WTC11 (cell line): ENCODE measurements around the gene TMCO1. TPM values are rescaled to one million over a fixed set of nuclear protein-coding genes. Genes with fewer than 3 reads are reported as not detected.

Source experiments
- ATAC-seq: fragments of 200-7000 bp; cut with Tn5 transposase; 2 replicates; pipeline ENCODE4 v1.10.0; 2021; ENCODE audit warnings: mild to moderate bottlenecking, moderate library complexity
- CTCF ChIA-PET: fragments of 300-600 bp; sonication (Branson Sonifier 250); formaldehyde crosslinking; loops from one replicate; lab custom pipeline; 2021; ENCODE audit warnings: antibody characterized with exemption; lab: Charles Lee
- POLR2A ChIA-PET: fragments of 350-600 bp; sonication (Branson Sonifier 250); formaldehyde crosslinking; loops from one replicate; lab custom pipeline; 2021; ENCODE audit warnings: antibody characterized with exemption; lab: Charles Lee
- DNase-seq: peaks from one replicate; pipeline ENCODE4 v3.0.0; 2021; ENCODE audit warnings: low spot score
- H3K27ac Mint-ChIP-seq: 2 replicates; pipeline ENCODE4 v1.8.0; 2021; ENCODE audit warnings: mixed read lengths
- H3K27me3 Mint-ChIP-seq: 2 replicates; pipeline ENCODE4 v1.8.0; 2021; ENCODE audit warnings: low read depth, mild to moderate bottlenecking, moderate library complexity, mixed read lengths
- H3K36me3 Mint-ChIP-seq: 2 replicates; pipeline ENCODE4 v1.8.0; 2021; ENCODE audit warnings: mixed read lengths
- H3K4me1 Mint-ChIP-seq: 2 replicates; pipeline ENCODE4 v1.8.0; 2022; ENCODE audit warnings: mixed read lengths
- H3K4me3 Mint-ChIP-seq: 2 replicates; pipeline ENCODE4 v1.8.0; 2021; ENCODE audit warnings: mild to moderate bottlenecking, moderate library complexity, mixed read lengths
- H3K9me3 Mint-ChIP-seq: 2 replicates; pipeline ENCODE4 v1.8.0; 2021; ENCODE audit warnings: mixed read lengths
- ATF6 ChIP-seq: sonication (generic); formaldehyde crosslinking; IDR thresholded peaks from 2 replicates; pipeline ENCODE4 v1.8.1; 2023; ENCODE audit warnings: mild to moderate bottlenecking, missing genetic modification reagents
- CBFB ChIP-seq: sonication (generic); formaldehyde crosslinking; IDR thresholded peaks from 2 replicates; pipeline ENCODE4 v1.8.1; 2022; ENCODE audit warnings: mild to moderate bottlenecking, low read depth, missing genetic modification reagents
- CTCF ChIP-seq: fragments of 200-600 bp; IDR thresholded peaks from 2 replicates; pipeline ENCODE4 v1.8.0; 2022; ENCODE audit warnings: antibody characterized with exemption
- E2F4 ChIP-seq: sonication (generic); formaldehyde crosslinking; IDR thresholded peaks from 2 replicates; pipeline ENCODE4 v1.8.1; 2022; ENCODE audit warnings: low read depth, mild to moderate bottlenecking, moderate library complexity, missing genetic modification reagents, borderline replicate concordance
- ERG ChIP-seq: fragments of 250-450 bp; sonication (Bioruptor Pico); IDR thresholded peaks from 2 replicates; pipeline ENCODE4 v1.8.0; 2021; ENCODE audit warnings: mild to moderate bottlenecking
- ESRRA ChIP-seq: sonication (generic); formaldehyde crosslinking; IDR thresholded peaks from 2 replicates; pipeline ENCODE4 v1.8.1; 2022; ENCODE audit warnings: mild to moderate bottlenecking, missing genetic modification reagents, borderline replicate concordance
- IRF1 ChIP-seq: sonication (generic); formaldehyde crosslinking; IDR thresholded peaks from 2 replicates; pipeline ENCODE4 v1.8.0; 2023; ENCODE audit warnings: missing genetic modification reagents
- OVOL2 ChIP-seq: fragments of 250-450 bp; sonication (Bioruptor Pico); IDR thresholded peaks from 2 replicates; pipeline ENCODE4 v1.9.0; 2021; ENCODE audit warnings: mild to moderate bottlenecking, borderline replicate concordance
- RELA ChIP-seq: sonication (generic); formaldehyde crosslinking; IDR thresholded peaks from 2 replicates; pipeline ENCODE4 v1.8.1; 2022; ENCODE audit warnings: missing genetic modification reagents, mild to moderate bottlenecking, borderline replicate concordance
- SMAD4 ChIP-seq: sonication (generic); formaldehyde crosslinking; IDR thresholded peaks from 2 replicates; pipeline ENCODE4 v1.8.0; 2022; ENCODE audit warnings: mild to moderate bottlenecking, missing genetic modification reagents
- STAT6 ChIP-seq: sonication (generic); formaldehyde crosslinking; conservative IDR thresholded peaks from 2 replicates; pipeline ENCODE4 v1.8.1; 2023; ENCODE audit warnings: mild to moderate bottlenecking, low read depth, missing genetic modification reagents, moderate library complexity
- TP53 ChIP-seq: sonication (generic); formaldehyde crosslinking; IDR thresholded peaks from 2 replicates; pipeline ENCODE4 v1.8.1; 2023; ENCODE audit warnings: mild to moderate bottlenecking, missing genetic modification reagents
- ZNF281 ChIP-seq: sonication (generic); formaldehyde crosslinking; IDR thresholded peaks from 2 replicates; pipeline ENCODE4 v1.8.0; 2023; ENCODE audit warnings: mild to moderate bottlenecking, missing genetic modification reagents
- total RNA-seq: library from RNA; stranded (reverse); gene quantifications from 3 replicates; pipeline ENCODE4 v1.2.3, GENCODE V29; 2021
- TF ChIP-seq, protein P1 (sequence below): sonication (generic); formaldehyde crosslinking; conservative IDR thresholded peaks from 2 replicates; pipeline ENCODE4 v1.8.1; 2022; ENCODE audit warnings: mild to moderate bottlenecking, missing genetic modification reagents

Gene TMCO1
- total RNA-seq, 1 experiment from 2014 or later: 52.8 TPM

DNA sequence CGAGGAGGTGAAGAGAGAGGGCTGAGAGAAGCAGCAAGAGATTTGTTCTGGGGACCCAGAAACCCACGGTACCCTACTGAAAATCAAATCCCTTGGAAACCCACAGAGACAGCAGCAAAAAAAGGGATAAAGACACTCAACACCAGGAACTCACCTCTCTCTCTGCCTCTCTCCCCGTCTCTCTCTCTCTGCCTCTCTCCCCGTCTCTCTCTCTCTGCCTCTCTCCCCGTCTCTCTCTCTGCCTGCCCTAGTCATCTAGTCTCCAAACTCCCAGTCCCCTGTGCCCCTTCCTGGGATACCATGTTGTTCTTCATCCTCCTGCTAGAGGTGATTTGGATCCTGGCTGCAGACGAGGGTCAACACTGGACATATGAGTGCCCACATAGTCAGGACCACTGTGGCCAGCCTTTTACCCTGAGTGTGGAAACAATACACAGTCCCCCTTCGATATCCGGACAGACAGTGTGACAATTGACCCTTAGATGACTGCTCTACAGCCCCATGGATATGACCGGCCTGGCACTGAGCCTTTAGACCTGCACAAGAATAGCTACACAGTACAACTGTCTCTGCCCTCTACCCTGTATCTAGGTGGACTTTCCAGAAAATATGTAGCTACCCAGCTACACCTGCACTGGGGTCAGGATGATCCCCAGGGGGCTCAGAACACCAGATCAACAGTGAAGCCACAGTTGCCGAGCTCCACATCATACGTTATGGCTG, 60.5 kb downstream of the TMCO1 start:
- H3K27me3 Mint-ChIP-seq: peaks cover 6% of the 10 kb centered on the region
- DNase-seq (no peak), ATAC-seq (no peak)
- no peaks in the 10 kb centered on the region for H3K36me3 Mint-ChIP-seq
- H3K4me3 Mint-ChIP-seq: no peak overlapping the region
- H3K4me1 Mint-ChIP-seq: no peaks in the 10 kb centered on the region
- CTCF ChIA-PET: interaction anchor here (0.7 to 1.2 kb wide), 3 partner anchors 10 to 356 kb away, joined by 3 read pairs; partner anchors contain the start of gene ALDH9A1
- no peak overlapping the region for H3K27ac Mint-ChIP-seq
- no peak for TF ChIP-seq ESRRA
- no peak for TF ChIP-seq ERG (CRISPR knock-in tag)
- no peak for TF ChIP-seq E2F4 (CRISPR knock-in tag)
- no peak for TF ChIP-seq TP53 (CRISPR knock-in tag)
- no peak for TF ChIP-seq IRF1
- no peak for TF ChIP-seq ATF6
- TF ChIP-seq CBFB (CRISPR knock-in tag): no peak
- TF ChIP-seq SMAD4 (CRISPR knock-in tag): no peak
- TF ChIP-seq STAT6 (CRISPR knock-in tag): no peak
- TF ChIP-seq, protein P1, sequence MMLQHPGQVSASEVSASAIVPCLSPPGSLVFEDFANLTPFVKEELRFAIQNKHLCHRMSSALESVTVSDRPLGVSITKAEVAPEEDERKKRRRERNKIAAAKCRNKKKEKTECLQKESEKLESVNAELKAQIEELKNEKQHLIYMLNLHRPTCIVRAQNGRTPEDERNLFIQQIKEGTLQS (CRISPR knock-in tag): no peak
- no peak for TF ChIP-seq RELA (CRISPR knock-in tag)
- TF ChIP-seq OVOL2 (CRISPR knock-in tag): no peak
- no peak for TF ChIP-seq CTCF
- TF ChIP-seq ZNF281: no peak
- POLR2A ChIA-PET: interaction anchor here (0.7 to 0.8 kb wide), 2 partner anchors 10 kb away, joined by 3 read pairs; partner anchors contain the start of gene ALDH9A1
- H3K9me3 Mint-ChIP-seq: peaks cover 4% of the 10 kb centered on the region
